MCF 10A (cell line): ENCODE results near the gene LYPLA2. TPM values are rescaled to one million over a fixed set of nuclear protein-coding genes. Genes with fewer than 3 reads are reported as not detected.
"Not testable (repeated sequence)": the region's sequence is repeated elsewhere in the genome, so short reads cannot be mapped to it uniquely, and the experiment has no call there.

ENCODE experiments used
- BruUV-seq: library from RNA; stranded (reverse); fragments of 400-500 nt; replicated peaks from 2 replicates; lab custom pipeline; 2021; lab: Mats Ljungman, UMichigan
- CTCF ChIA-PET: fragments of 300-600 bp; sonication (Branson Sonifier 250); formaldehyde crosslinking; extraction: SDS; loops from one replicate; lab custom pipeline; 2021; ENCODE audit warnings: antibody characterized with exemption, inconsistent platforms; lab: Yijun Ruan, JAX
- POLR2A ChIA-PET: fragments of 300-600, 350-650 bp; sonication (Branson Sonifier 250); formaldehyde crosslinking; extraction: SDS; loops from one replicate; lab custom pipeline; 2020; ENCODE audit warnings: antibody characterized with exemption, inconsistent platforms; lab: Yijun Ruan, JAX
- DNase-seq: peaks from one replicate; pipeline ENCODE4 v3.0.0-alpha.2; 2018; ENCODE audit not compliant: unreplicated experiment
- H3K27ac Mint-ChIP-seq: one replicate; pipeline ENCODE4 v1.8.0; 2022; ENCODE audit warnings: mild to moderate bottlenecking, low read depth, mixed read lengths; ENCODE audit not compliant: unreplicated experiment
- H3K27me3 Mint-ChIP-seq: one replicate; pipeline ENCODE4 v1.8.0; 2022; ENCODE audit warnings: mixed read lengths; ENCODE audit not compliant: insufficient read depth, unreplicated experiment
- H3K36me3 Mint-ChIP-seq: one replicate; pipeline ENCODE4 v1.8.0; 2022; ENCODE audit warnings: mild to moderate bottlenecking, moderate library complexity, mixed read lengths; ENCODE audit not compliant: insufficient read depth, unreplicated experiment
- H3K4me1 Mint-ChIP-seq: one replicate; pipeline ENCODE4 v1.8.0; 2022; ENCODE audit warnings: mixed read lengths; ENCODE audit not compliant: insufficient read depth, unreplicated experiment
- H3K4me3 Mint-ChIP-seq: one replicate; pipeline ENCODE4 v1.8.0; 2022; ENCODE audit warnings: mild to moderate bottlenecking, moderate library complexity, mixed read lengths; ENCODE audit not compliant: unreplicated experiment
- H3K9me3 Mint-ChIP-seq: one replicate; pipeline ENCODE4 v1.8.0; 2022; ENCODE audit warnings: mixed read lengths; ENCODE audit not compliant: unreplicated experiment
- intact Hi-C: fragments of 100-400 bp; cut with micrococcal nuclease; formaldehyde crosslinking; loops from 2 replicates; pipeline ENCODE4 v1.14.1; 2022
- total RNA-seq: library from RNA; stranded (reverse); gene quantifications from 2 replicates; pipeline ENCODE4 v1.2.3, GENCODE V29; 2022
- TF ChIP-seq, protein P1 (sequence below): fragments of 200-600 bp; IDR thresholded peaks from one replicate; pipeline ENCODE4 v1.8.0; 2022; ENCODE audit warnings: antibody characterized with exemption, mild to moderate bottlenecking; ENCODE audit not compliant: unreplicated experiment

LYPLA2 gene
- total RNA-seq, 1 experiment from 2014 or later: 35.7 TPM

DNA sequence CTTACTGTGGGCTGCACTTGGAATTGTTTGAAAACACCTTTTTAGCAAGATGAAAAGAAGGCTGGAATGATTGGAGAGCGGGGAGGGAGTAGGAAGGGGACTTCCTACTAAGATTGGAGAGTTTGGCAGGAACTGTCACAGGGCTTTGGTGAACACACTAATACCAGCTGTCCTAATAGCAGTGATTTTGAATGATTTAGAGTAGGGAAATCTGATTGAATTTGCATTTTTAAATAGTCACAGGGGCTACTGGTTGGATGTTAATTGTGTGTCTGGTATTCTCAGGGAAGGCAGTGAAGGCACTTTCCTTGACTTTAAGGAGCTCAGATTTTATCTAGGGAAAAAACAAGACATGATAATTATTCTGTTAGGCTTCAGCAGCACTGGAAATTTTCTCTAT, 36.8 kb downstream of the LYPLA2 start:
- peaks cover 11% of the 10 kb centered on the region for H3K4me1 Mint-ChIP-seq

DNA sequence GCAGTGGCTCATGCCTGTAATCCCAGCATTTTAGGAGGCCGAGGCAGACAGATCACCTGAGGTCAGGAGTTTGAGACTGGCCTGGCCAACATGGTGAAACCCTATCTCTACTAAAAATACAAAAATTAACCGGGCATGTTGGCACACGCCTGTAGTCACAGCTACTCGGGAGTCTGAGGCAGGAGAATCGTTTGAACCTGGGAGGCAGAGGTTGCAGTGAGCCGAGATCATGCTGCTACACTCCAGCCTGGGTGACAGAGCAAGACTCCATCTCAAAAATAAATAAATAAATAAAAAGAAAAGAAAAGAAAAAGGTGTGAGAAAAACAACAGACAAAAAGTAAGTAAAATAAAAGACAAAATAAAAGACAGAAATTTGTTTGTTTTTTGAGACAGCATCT, 43.2 kb downstream of the LYPLA2 start:
- BruUV-seq, DNase-seq, H3K36me3 Mint-ChIP-seq, H3K9me3 Mint-ChIP-seq, H3K27ac Mint-ChIP-seq, H3K4me1 Mint-ChIP-seq, intact Hi-C loops, CTCF ChIA-PET, H3K4me3 Mint-ChIP-seq: not testable (repeated sequence)
- H3K27me3 Mint-ChIP-seq: peaks cover 22% of the 10 kb centered on the region
- POLR2A ChIA-PET: interaction anchor here (0.6 to 2.5 kb wide), 8 partner anchors 9 to 118 kb away, joined by 3 to 18 read pairs (median 3); partner anchors contain the start of genes HMGCL and PITHD1

More for the DNA sequence above, 36.8 kb downstream of the LYPLA2 start:
- TF ChIP-seq, protein P1, sequence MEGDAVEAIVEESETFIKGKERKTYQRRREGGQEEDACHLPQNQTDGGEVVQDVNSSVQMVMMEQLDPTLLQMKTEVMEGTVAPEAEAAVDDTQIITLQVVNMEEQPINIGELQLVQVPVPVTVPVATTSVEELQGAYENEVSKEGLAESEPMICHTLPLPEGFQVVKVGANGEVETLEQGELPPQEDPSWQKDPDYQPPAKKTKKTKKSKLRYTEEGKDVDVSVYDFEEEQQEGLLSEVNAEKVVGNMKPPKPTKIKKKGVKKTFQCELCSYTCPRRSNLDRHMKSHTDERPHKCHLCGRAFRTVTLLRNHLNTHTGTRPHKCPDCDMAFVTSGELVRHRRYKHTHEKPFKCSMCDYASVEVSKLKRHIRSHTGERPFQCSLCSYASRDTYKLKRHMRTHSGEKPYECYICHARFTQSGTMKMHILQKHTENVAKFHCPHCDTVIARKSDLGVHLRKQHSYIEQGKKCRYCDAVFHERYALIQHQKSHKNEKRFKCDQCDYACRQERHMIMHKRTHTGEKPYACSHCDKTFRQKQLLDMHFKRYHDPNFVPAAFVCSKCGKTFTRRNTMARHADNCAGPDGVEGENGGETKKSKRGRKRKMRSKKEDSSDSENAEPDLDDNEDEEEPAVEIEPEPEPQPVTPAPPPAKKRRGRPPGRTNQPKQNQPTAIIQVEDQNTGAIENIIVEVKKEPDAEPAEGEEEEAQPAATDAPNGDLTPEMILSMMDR: no peak
- no TSS peak for BruUV-seq
- Mint-ChIP-seq H3K27me3 (no peaks in the 10 kb centered on the region), H3K4me3 (no peak overlapping the region), H3K36me3 (no peaks in the 10 kb centered on the region), H3K9me3 (no peaks in the 10 kb centered on the region), H3K27ac (no peak overlapping the region)
- ChIA-PET CTCF (interaction anchor here (0.6 kb wide), 1 partner anchor 17 kb away, joined by 3 read pairs; no protein-coding TSS in a partner anchor), POLR2A (interaction anchor here (1.3 kb wide), 1 partner anchor 27 kb away, joined by 4 read pairs; no protein-coding TSS in a partner anchor)
- no peak for DNase-seq
- intact Hi-C loops: no loop called here

DNA sequence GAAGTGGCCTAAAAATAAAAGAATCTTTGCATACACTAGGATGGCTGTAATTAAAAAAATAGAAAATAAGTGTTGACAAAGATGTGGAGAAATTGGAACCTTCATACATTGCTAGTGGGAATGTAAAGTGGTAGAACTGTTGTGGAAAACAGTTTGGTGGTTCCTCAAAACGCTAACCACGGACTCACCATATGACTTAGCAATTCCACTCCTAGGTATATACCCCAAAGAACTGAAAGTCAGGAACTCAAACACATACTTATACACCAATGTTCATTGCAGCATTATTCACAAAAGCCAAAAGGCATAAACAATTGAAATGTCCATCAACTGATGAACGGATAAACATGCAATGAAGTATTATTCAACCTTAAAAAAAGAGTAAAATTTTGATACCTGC, 45.1 kb downstream of the LYPLA2 start:
- Mint-ChIP-seq H3K36me3 (peaks cover 4% of the 10 kb centered on the region), H3K27ac (no peak overlapping the region), H3K27me3 (peaks cover 22% of the 10 kb centered on the region), H3K4me1 (no peaks in the 10 kb centered on the region), H3K4me3 (no peak overlapping the region), H3K9me3 (no peaks in the 10 kb centered on the region)
- ChIA-PET CTCF (no interaction called here), POLR2A (no interaction called here)
- intact Hi-C loops: no loop called here
- no peak for DNase-seq
- no TSS peak for BruUV-seq
- TF ChIP-seq, protein P1: no peak

DNA sequence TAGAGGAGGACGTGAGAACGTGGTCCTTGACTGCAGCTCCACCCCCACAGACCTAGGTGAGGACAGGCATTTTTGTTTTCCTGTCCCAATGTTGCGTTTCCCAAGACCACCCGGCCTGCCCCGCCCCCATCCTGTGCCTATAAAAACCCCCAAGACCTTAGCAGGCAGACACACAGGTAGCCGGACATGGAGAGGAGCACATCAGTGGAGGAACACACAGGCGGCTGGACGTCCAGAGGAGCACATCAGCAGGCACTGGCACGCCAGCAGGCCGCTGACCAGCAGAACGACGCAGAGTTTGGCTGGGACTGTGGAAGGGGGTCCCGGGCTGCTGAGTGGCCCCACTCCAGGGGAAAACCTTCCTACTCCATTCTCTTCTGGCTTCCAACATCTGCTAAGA, 47.0 kb downstream of the LYPLA2 start:
- DNase-seq: no peak
- Mint-ChIP-seq H3K9me3 (no peaks in the 10 kb centered on the region), H3K27ac (no peak overlapping the region), H3K36me3 (peaks cover 4% of the 10 kb centered on the region), H3K4me1 (no peaks in the 10 kb centered on the region), H3K4me3 (peak overlapping the region; percentile 67), H3K27me3 (peaks cover 22% of the 10 kb centered on the region)
- TF ChIP-seq, protein P1: no peak
- intact Hi-C loops: no loop called here
- ChIA-PET POLR2A (interaction anchor here (0.6 to 1.6 kb wide), 3 partner anchors 11 to 126 kb away, joined by 3 to 5 read pairs (median 4); partner anchors contain the start of gene HMGCL), CTCF (interaction anchor here (0.5 to 1.1 kb wide), 2 partner anchors 32 to 112 kb away, joined by 3 read pairs; no protein-coding TSS in a partner anchor)
- BruUV-seq: no TSS peak
